GM12878 (cell line): Measurements from ENCODE around the gene HSD17B2.

Source experiments
- CTCF ChIP-seq, 3 experiments: IDR thresholded peaks in 2 of 3; conservative IDR thresholded peaks in 1 of 3; 2 replicates each; pipeline ENCODE4 v1.5.1; 2011; ENCODE audit warnings: low read depth in 3 of 3, low read length in 3 of 3, mild to moderate bottlenecking in 3 of 3, control low read depth in 2 of 3, moderate library complexity in 2 of 3, inconsistent platforms in 1 of 3, mixed read lengths in 1 of 3; ENCODE audit not compliant: control insufficient read depth in 2 of 3, insufficient read depth in 1 of 3; ENCODE audit errors: extremely low read depth in 1 of 3
- PBX3 ChIP-seq: IDR thresholded peaks from 2 replicates; pipeline ENCODE4 v1.6.1; 2011; ENCODE audit warnings: mild to moderate bottlenecking, low read depth, low read length, moderate library complexity; ENCODE audit not compliant: insufficient replicate concordance

DNA sequence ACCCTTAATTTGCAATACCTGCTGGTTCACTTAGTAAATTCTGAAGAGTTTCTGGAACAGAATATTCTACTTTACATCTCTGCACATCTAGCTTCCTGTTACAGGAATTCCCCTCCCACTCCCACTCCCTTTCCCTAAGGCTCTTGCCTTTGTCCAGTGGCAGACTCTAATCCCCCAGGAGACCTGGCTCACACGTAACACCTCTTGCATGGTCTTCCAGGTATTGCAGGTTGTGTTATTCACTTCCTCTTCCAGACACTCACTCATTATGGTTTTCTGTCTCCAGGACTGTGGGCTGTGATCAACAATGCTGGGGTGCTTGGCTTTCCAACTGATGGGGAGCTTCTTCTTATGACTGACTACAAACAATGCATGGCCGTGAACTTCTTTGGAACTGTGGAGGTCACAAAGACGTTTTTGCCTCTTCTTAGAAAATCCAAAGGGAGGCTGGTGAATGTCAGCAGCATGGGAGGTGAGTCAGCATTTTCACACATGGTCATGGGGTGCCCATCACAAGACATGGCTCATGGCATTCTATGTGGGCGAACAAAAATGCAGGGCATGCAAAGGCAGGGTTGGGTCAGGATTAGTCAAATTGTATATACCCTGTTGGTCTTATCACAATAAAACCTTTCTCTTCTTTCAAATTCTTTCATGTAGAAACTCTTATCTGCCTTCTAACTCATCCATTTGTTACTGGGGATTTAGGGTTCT lies 35.8 kb downstream of the HSD17B2 start:
- no peak for TF ChIP-seq CTCF (IDR thresholded peaks at IDR 0.05 in 2 of 3, conservative IDR thresholded peaks at IDR 0.05 in 1 of 3; ENCODE audit: control insufficient read depth in 2 of 3, extremely low read depth in 1 of 3, insufficient read depth in 1 of 3, low read depth in 3 of 3, low read length in 3 of 3)
- no peak for TF ChIP-seq PBX3
